ENCODE data around the gene TMEM272.

TMEM272 gene

GRCh38 chr13:51843529-51843928 lies 1.4 kb downstream of the TMEM272 start:
- no peak overlapping the region for H3K4me3 ChIP-seq (ENCODE audit: control insufficient read depth in 1 of 7, extremely low read depth in 1 of 7, insufficient read depth in 4 of 7, low read depth in 2 of 7, low read length in 6 of 7)
- H3K4me1 ChIP-seq (ENCODE audit: control extremely low read depth in 1 of 4, control insufficient read depth in 4 of 4, insufficient read depth in 4 of 4, low read length in 3 of 4), result peaks cover 0 to 30% (median 14%) of the 10 kb centered on the region in 4 experiments
- no peaks in the 10 kb centered on the region for H3K9me3 ChIP-seq (ENCODE audit: control extremely low read depth in 1 of 5, control insufficient read depth in 4 of 5, insufficient read depth in 2 of 5, low read depth in 1 of 5, low read length in 4 of 5)
- no peak overlapping the region for H3K27ac ChIP-seq (ENCODE audit: insufficient read depth in 1 of 2, low read depth in 1 of 2, low read length in 2 of 2, poor library complexity in 1 of 2, severe bottlenecking in 2 of 2)
- ChIA-PET POLR2A (no interaction called here), CTCF (interaction anchor here (1.0 to 4.9 kb wide), 5 partner anchors 11 to 282 kb away, joined by 3 to 24 read pairs (median 10); no protein-coding TSS in a partner anchor)
- 75% methylated on average over 2 of the region's 3 CpGs for WGBS (ENCODE audit: insufficient coverage)
- DNase-seq, result no peak
- no peaks in the 10 kb centered on the region for H3K36me3 ChIP-seq (ENCODE audit: control insufficient read depth in 4 of 4, insufficient read depth in 4 of 4, low read length in 3 of 4)
- no peaks in the 10 kb centered on the region for H3K27me3 ChIP-seq (replicated peaks in 2 of 5; ENCODE audit: control insufficient read depth in 4 of 5, insufficient read depth in 5 of 5, low read length in 4 of 5)

- WGBS (ENCODE audit: insufficient coverage), result 81% methylated on average over 3 of the region's 6 CpGs
- H3K4me1 ChIP-seq (ENCODE audit: control extremely low read depth in 1 of 4, control insufficient read depth in 4 of 4, insufficient read depth in 4 of 4, low read length in 3 of 4), result peaks cover 0 to 35% (median 15%) of the 10 kb centered on the region in 4 experiments
- no peak overlapping the region for H3K27ac ChIP-seq (ENCODE audit: insufficient read depth in 1 of 2, low read depth in 1 of 2, low read length in 2 of 2, poor library complexity in 1 of 2, severe bottlenecking in 2 of 2)
- no peaks in the 10 kb centered on the region for H3K9me3 ChIP-seq (ENCODE audit: control extremely low read depth in 1 of 5, control insufficient read depth in 4 of 5, insufficient read depth in 2 of 5, low read depth in 1 of 5, low read length in 4 of 5)
- ChIA-PET CTCF (interaction anchor here (0.8 to 4.9 kb wide), 5 partner anchors 9 to 408 kb away, joined by 3 to 24 read pairs (median 3); no protein-coding TSS in a partner anchor), POLR2A (no interaction called here)
- DNase-seq, result no peak
- no peak overlapping the region for H3K4me3 ChIP-seq (ENCODE audit: control insufficient read depth in 1 of 7, extremely low read depth in 1 of 7, insufficient read depth in 4 of 7, low read depth in 2 of 7, low read length in 6 of 7)
- H3K27me3 ChIP-seq (replicated peaks in 2 of 5; ENCODE audit: control insufficient read depth in 4 of 5, insufficient read depth in 5 of 5, low read length in 4 of 5), result no peaks in the 10 kb centered on the region
- no peaks in the 10 kb centered on the region for H3K36me3 ChIP-seq (ENCODE audit: control insufficient read depth in 4 of 4, insufficient read depth in 4 of 4, low read length in 3 of 4)
Observed at GRCh38 chr13:51841732-51842131, 3.2 kb downstream of the TMEM272 start.

- no peak for DNase-seq
- H3K4me3 ChIP-seq (ENCODE audit: control insufficient read depth in 1 of 7, extremely low read depth in 1 of 7, insufficient read depth in 4 of 7, low read depth in 2 of 7, low read length in 6 of 7), result no peak overlapping the region
- no peaks in the 10 kb centered on the region for H3K27me3 ChIP-seq (replicated peaks in 2 of 5; ENCODE audit: control insufficient read depth in 4 of 5, insufficient read depth in 5 of 5, low read length in 4 of 5)
- WGBS (ENCODE audit: insufficient coverage), result 63% methylated on average over 5 of the region's 6 CpGs
- H3K4me1 ChIP-seq (ENCODE audit: control extremely low read depth in 1 of 4, control insufficient read depth in 4 of 4, insufficient read depth in 4 of 4, low read length in 3 of 4), result peaks cover 0 to 35% (median 15%) of the 10 kb centered on the region in 4 experiments
- H3K27ac ChIP-seq (ENCODE audit: insufficient read depth in 1 of 2, low read depth in 1 of 2, low read length in 2 of 2, poor library complexity in 1 of 2, severe bottlenecking in 2 of 2), result no peak overlapping the region
- no peaks in the 10 kb centered on the region for H3K9me3 ChIP-seq (ENCODE audit: control extremely low read depth in 1 of 5, control insufficient read depth in 4 of 5, insufficient read depth in 2 of 5, low read depth in 1 of 5, low read length in 4 of 5)
- CTCF ChIA-PET, result interaction anchor here (1.0 to 4.9 kb wide), 3 partner anchors 8 to 715 kb away, joined by 3 to 24 read pairs (median 3); no protein-coding TSS in a partner anchor
- H3K36me3 ChIP-seq (ENCODE audit: control insufficient read depth in 4 of 4, insufficient read depth in 4 of 4, low read length in 3 of 4), result no peaks in the 10 kb centered on the region
- POLR2A ChIA-PET, result no interaction called here
Observed at GRCh38 chr13:51840917-51841316, 4.1 kb downstream of the TMEM272 start.

GRCh38 chr13:51839711-51840540 lies 5.1 kb downstream of the TMEM272 start:
- Histone ChIP-seq H3K9me3 (ENCODE audit: control extremely low read depth in 1 of 5, control insufficient read depth in 4 of 5, insufficient read depth in 2 of 5, low read depth in 1 of 5, low read length in 4 of 5) (no peaks in the 10 kb centered on the region), H3K4me1 (ENCODE audit: control extremely low read depth in 1 of 4, control insufficient read depth in 4 of 4, insufficient read depth in 4 of 4, low read length in 3 of 4) (peaks cover 0 to 31% (median 12%) of the 10 kb centered on the region in 4 experiments), H3K27me3 (replicated peaks in 2 of 5; ENCODE audit: control insufficient read depth in 4 of 5, insufficient read depth in 5 of 5, low read length in 4 of 5) (no peaks in the 10 kb centered on the region), H3K36me3 (ENCODE audit: control insufficient read depth in 4 of 4, insufficient read depth in 4 of 4, low read length in 3 of 4) (no peaks in the 10 kb centered on the region), H3K27ac (ENCODE audit: insufficient read depth in 1 of 2, low read depth in 1 of 2, low read length in 2 of 2, poor library complexity in 1 of 2, severe bottlenecking in 2 of 2) (no peak overlapping the region), H3K4me3 (ENCODE audit: control insufficient read depth in 1 of 7, extremely low read depth in 1 of 7, insufficient read depth in 4 of 7, low read depth in 2 of 7, low read length in 6 of 7) (no peak overlapping the region)
- ChIA-PET POLR2A (no interaction called here), CTCF (interaction anchor here (1.2 to 9.5 kb wide), 3 partner anchors 12 to 25 kb away, joined by 3 to 129 read pairs (median 4); no protein-coding TSS in a partner anchor)
- WGBS (ENCODE audit: insufficient coverage), result 32% methylated on average over 8 of the region's 10 CpGs
- DNase-seq, result peak in 2 of 3 donors; percentile 75 to 86

- H3K4me1 ChIP-seq (ENCODE audit: control extremely low read depth in 1 of 4, control insufficient read depth in 4 of 4, insufficient read depth in 4 of 4, low read length in 3 of 4), result peaks cover 3 to 45% (median 26%) of the 10 kb centered on the region in 4 experiments
Observed at GRCh38 chr13:51838240-51838846, 6.6 kb downstream of the TMEM272 start.

GRCh38 chr13:51837016-51837415 lies 8.0 kb downstream of the TMEM272 start:
- Histone ChIP-seq H3K9me3 (ENCODE audit: control extremely low read depth in 1 of 5, control insufficient read depth in 4 of 5, insufficient read depth in 2 of 5, low read depth in 1 of 5, low read length in 4 of 5) (no peaks in the 10 kb centered on the region), H3K4me1 (ENCODE audit: control extremely low read depth in 1 of 4, control insufficient read depth in 4 of 4, insufficient read depth in 4 of 4, low read length in 3 of 4) (peaks cover 3 to 54% (median 29%) of the 10 kb centered on the region in 4 experiments), H3K4me3 (ENCODE audit: control insufficient read depth in 1 of 7, extremely low read depth in 1 of 7, insufficient read depth in 4 of 7, low read depth in 2 of 7, low read length in 6 of 7) (no peak overlapping the region), H3K27me3 (replicated peaks in 2 of 5; ENCODE audit: control insufficient read depth in 4 of 5, insufficient read depth in 5 of 5, low read length in 4 of 5) (no peaks in the 10 kb centered on the region), H3K27ac (ENCODE audit: insufficient read depth in 1 of 2, low read depth in 1 of 2, low read length in 2 of 2, poor library complexity in 1 of 2, severe bottlenecking in 2 of 2) (no peak overlapping the region), H3K36me3 (ENCODE audit: control insufficient read depth in 4 of 4, insufficient read depth in 4 of 4, low read length in 3 of 4) (no peaks in the 10 kb centered on the region)
- ChIA-PET POLR2A (no interaction called here), CTCF (interaction anchor here (0.6 to 9.5 kb wide), 8 partner anchors 12 to 124 kb away, joined by 3 to 129 read pairs (median 4); no protein-coding TSS in a partner anchor)
- WGBS (ENCODE audit: insufficient coverage), result 90% methylated on average over 3 of the region's 3 CpGs
- DNase-seq, result no peak

More at GRCh38 chr13:51838240-51838846, 6.6 kb downstream of the TMEM272 start:
- Histone ChIP-seq H3K27ac (ENCODE audit: insufficient read depth in 1 of 2, low read depth in 1 of 2, low read length in 2 of 2, poor library complexity in 1 of 2, severe bottlenecking in 2 of 2) (no peak overlapping the region), H3K4me3 (ENCODE audit: control insufficient read depth in 1 of 7, extremely low read depth in 1 of 7, insufficient read depth in 4 of 7, low read depth in 2 of 7, low read length in 6 of 7) (no peak overlapping the region), H3K9me3 (ENCODE audit: control extremely low read depth in 1 of 5, control insufficient read depth in 4 of 5, insufficient read depth in 2 of 5, low read depth in 1 of 5, low read length in 4 of 5) (no peaks in the 10 kb centered on the region), H3K36me3 (ENCODE audit: control insufficient read depth in 4 of 4, insufficient read depth in 4 of 4, low read length in 3 of 4) (no peaks in the 10 kb centered on the region), H3K27me3 (replicated peaks in 2 of 5; ENCODE audit: control insufficient read depth in 4 of 5, insufficient read depth in 5 of 5, low read length in 4 of 5) (no peaks in the 10 kb centered on the region)
- CTCF ChIA-PET, result interaction anchor here (0.9 to 9.5 kb wide), 10 partner anchors 8 to 54 kb away, joined by 3 to 129 read pairs (median 4); no protein-coding TSS in a partner anchor
- POLR2A ChIA-PET, result no interaction called here
- DNase-seq, result no peak
- WGBS (ENCODE audit: insufficient coverage), result 100% methylated on average over 2 of the region's 8 CpGs

Data from common myeloid progenitor, CD34-positive (primary cell).